Measurements from ENCODE around the gene SLC7A5. TPM values are rescaled to one million over a fixed set of nuclear protein-coding genes. Genes with fewer than 3 reads are reported as not detected.
"Not testable (repeated sequence)": the region's sequence is repeated elsewhere in the genome, so short reads cannot be mapped to it uniquely, and the experiment has no call there.

Gene SLC7A5
- total and polyA plus RNA-seq, 2 donors (not counting 3 experiments of a cell fraction or from before 2014, with no cell fraction given), result 14.1 to 29.2 TPM

DNA sequence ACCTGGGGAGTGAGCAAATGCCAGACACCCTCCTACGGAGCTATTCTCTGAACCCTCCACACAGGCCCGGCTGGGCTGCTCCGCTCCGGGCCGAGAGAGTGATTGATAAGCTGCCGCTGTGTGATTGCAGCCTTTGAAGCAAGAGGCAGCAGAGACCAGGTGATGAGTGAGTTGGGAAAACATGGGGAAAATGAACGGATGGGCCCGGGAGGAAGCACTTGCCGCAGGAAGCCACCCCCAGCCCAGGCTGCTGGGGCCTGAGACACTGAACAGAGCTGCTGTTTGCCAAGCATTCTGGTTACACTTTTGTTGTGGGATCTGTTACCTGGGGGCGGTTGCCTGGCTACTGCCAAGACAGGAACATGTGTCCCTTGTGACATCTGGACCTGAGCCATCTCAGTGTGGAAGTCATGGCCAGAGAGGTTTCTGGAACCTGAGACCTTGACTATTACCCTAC is 57.1 kb downstream of the SLC7A5 start:
- no peak for FAIRE-seq
- CTCF ChIA-PET, result interaction anchor here (1.1 to 2.4 kb wide), 2 partner anchors 33 to 59 kb away, joined by 3 to 9 read pairs; no protein-coding TSS in a partner anchor
- POLR2A ChIA-PET, result no interaction called here

GRCh38 chr16:87811454-87811853 is 57.9 kb downstream of the SLC7A5 start:
- dilution Hi-C loops (cut with MboI; ENCODE audit: extremely low pct_ligation_motif_present, low sequenced_read_pairs); DNase-seq (ENCODE audit: low read depth, low spot score); H3K27ac ChIP-seq (ENCODE audit: insufficient read depth, low read depth, low read length); FAIRE-seq; H3K9me1 ChIP-seq (replicated peaks; ENCODE audit: control insufficient read depth, extremely low read depth, insufficient read depth, low read length); H2AFZ ChIP-seq (ENCODE audit: low read depth, low read length); BruUV-seq (replicated peaks); H3K9ac ChIP-seq (replicated peaks; ENCODE audit: extremely low read depth, insufficient read depth, low read length); H3K4me2 ChIP-seq (ENCODE audit: insufficient read depth, low read length); H4K20me1 ChIP-seq (replicated peaks; ENCODE audit: control insufficient read depth, extremely low read depth, insufficient read depth, low read length); H3K4me1 ChIP-seq (ENCODE audit: control insufficient read depth, extremely low read depth, insufficient read depth, low read length); H3K79me2 ChIP-seq (ENCODE audit: control insufficient read depth, insufficient read depth, low read length); H3K4me3 ChIP-seq (replicated peaks in 1 of 3; ENCODE audit: insufficient read depth in 1 of 3, low read depth in 1 of 3, low read length in 3 of 3); H3K9me3 ChIP-seq (replicated peaks; ENCODE audit: control insufficient read depth, insufficient read depth, low read length); H3K36me3 ChIP-seq (ENCODE audit: control insufficient read depth in 2 of 2, extremely low read depth in 1 of 2, insufficient read depth in 2 of 2, low read length in 2 of 2); H3K27me3 ChIP-seq (ENCODE audit: control insufficient read depth in 2 of 2, insufficient read depth in 2 of 2, low read length in 2 of 2); intact Hi-C loops (cut with micrococcal nuclease); POLR2A ChIA-PET: not testable (repeated sequence)
- CTCF ChIA-PET, result interaction anchor here (2.4 kb wide), 1 partner anchor 32 kb away, joined by 9 read pairs; no protein-coding TSS in a partner anchor

More for the DNA sequence above, 57.1 kb downstream of the SLC7A5 start:
- Histone ChIP-seq H3K4me2 (ENCODE audit: insufficient read depth, low read length) (no peak overlapping the region), H4K20me1 (replicated peaks; ENCODE audit: control insufficient read depth, extremely low read depth, insufficient read depth, low read length) (no peaks in the 10 kb centered on the region), H3K36me3 (ENCODE audit: control insufficient read depth in 2 of 2, extremely low read depth in 1 of 2, insufficient read depth in 2 of 2, low read length in 2 of 2) (no peaks in the 10 kb centered on the region), H3K9ac (replicated peaks; ENCODE audit: extremely low read depth, insufficient read depth, low read length) (no peak overlapping the region), H3K27ac (ENCODE audit: insufficient read depth, low read depth, low read length) (no peak overlapping the region), H3K4me3 (replicated peaks in 1 of 3; ENCODE audit: insufficient read depth in 1 of 3, low read depth in 1 of 3, low read length in 3 of 3) (no peak overlapping the region), H3K27me3 (ENCODE audit: control insufficient read depth in 2 of 2, insufficient read depth in 2 of 2, low read length in 2 of 2) (no peaks in the 10 kb centered on the region), H3K9me3 (replicated peaks; ENCODE audit: control insufficient read depth, insufficient read depth, low read length) (no peaks in the 10 kb centered on the region), H3K79me2 (ENCODE audit: control insufficient read depth, insufficient read depth, low read length) (no peaks in the 10 kb centered on the region), H3K4me1 (ENCODE audit: control insufficient read depth, extremely low read depth, insufficient read depth, low read length) (no peaks in the 10 kb centered on the region), H3K9me1 (replicated peaks; ENCODE audit: control insufficient read depth, extremely low read depth, insufficient read depth, low read length) (no peaks in the 10 kb centered on the region), H2AFZ (ENCODE audit: low read depth, low read length) (no peak overlapping the region)
- no peak for DNase-seq (ENCODE audit: low read depth, low spot score)
- intact Hi-C loops (cut with micrococcal nuclease), result no loop called here
- no peak for TF ChIP-seq CTCF (IDR thresholded peaks at IDR 0.05; ENCODE audit: extremely low read depth in 1 of 2, insufficient read depth in 1 of 2, low read depth in 1 of 2, low read length in 2 of 2)
- TF ChIP-seq POLR2AphosphoS5 (IDR thresholded peaks at IDR 0.05; ENCODE audit: insufficient read depth, low read depth, low read length), result no peak
- TF ChIP-seq FOS (IDR thresholded peaks at IDR 0.05; ENCODE audit: borderline replicate concordance, insufficient read depth, low read length), result no peak
- TF ChIP-seq EZH2 (IDR thresholded peaks at IDR 0.05; ENCODE audit: borderline replicate concordance, low read depth, low read length, severe bottlenecking), result no peak
- dilution Hi-C loops (cut with MboI; ENCODE audit: extremely low pct_ligation_motif_present, low sequenced_read_pairs), result no loop called here
- BruUV-seq (replicated peaks), result no TSS peak
